Measurements from ENCODE around the gene RIMKLB. TPM values are rescaled to one million over a fixed set of nuclear protein-coding genes. Genes with fewer than 3 reads are reported as not detected.

RIMKLB gene
- total and polyA plus RNA-seq, 10 of the 15 experiments (the other 5 are each of a cell fraction or from before 2014, with no cell fraction given): 0.15 to 0.83 (median 0.46) TPM

- H3K27ac ChIP-seq (ENCODE audit: control insufficient read depth, insufficient read depth): no peak overlapping the region
- H3K4me2 ChIP-seq (ENCODE audit: control insufficient read depth, insufficient read depth): no peak overlapping the region
- DNase-seq (ENCODE audit: low read depth, low spot score): no peak
- no peak overlapping the region for H3K9ac ChIP-seq (ENCODE audit: control insufficient read depth, insufficient read depth, low read length)
- in situ Hi-C loops (cut with MboI): no loop called here
- H3K4me1 ChIP-seq (ENCODE audit: control insufficient read depth, insufficient read depth, low read length): no peaks in the 10 kb centered on the region
- BruUV-seq (replicated peaks): no TSS peak
- no peaks in the 10 kb centered on the region for H3K36me3 ChIP-seq (ENCODE audit: control insufficient read depth in 2 of 2, insufficient read depth in 2 of 2, low read length in 1 of 2)
- no peak for ATAC-seq
- RAD21 ChIA-PET (ENCODE audit: unreplicated experiment): interaction anchor here (0.6 to 1.2 kb wide), 3 partner anchors 20 to 132 kb away, joined by 3 to 5 read pairs (median 4); no protein-coding TSS in a partner anchor
- intact Hi-C loops (cut with micrococcal nuclease; ENCODE audit: unreplicated experiment): no loop called here
- no peaks in the 10 kb centered on the region for H3K27me3 ChIP-seq (replicated peaks in 1 of 2; ENCODE audit: control insufficient read depth in 2 of 2, insufficient read depth in 2 of 2, low read length in 1 of 2)
- peaks cover 1% of the 10 kb centered on the region; the same call in 1 of the 3 replicates for H3K9me3 ChIP-seq (replicated peaks; ENCODE audit: control insufficient read depth, insufficient read depth, low read length)
- no peaks in the 10 kb centered on the region for H3K79me2 ChIP-seq (ENCODE audit: control insufficient read depth, insufficient read depth, low read length)
- CTCF ChIA-PET: interaction anchor here (1.1 to 4.2 kb wide), 11 partner anchors 10 to 373 kb away, joined by 3 to 41 read pairs (median 6); no protein-coding TSS in a partner anchor
- H4K20me1 ChIP-seq (ENCODE audit: control insufficient read depth, insufficient read depth): no peaks in the 10 kb centered on the region
- POLR2A ChIA-PET: no interaction called here
- SMC1A ChIA-PET (ENCODE audit: uncharacterized antibody, unreplicated experiment): interaction anchor here (0.9 to 2.4 kb wide), 10 partner anchors 16 to 365 kb away, joined by 3 to 10 read pairs (median 4); no protein-coding TSS in a partner anchor
- no peak for FAIRE-seq
- WGBS (ENCODE audit: insufficient coverage, insufficient replicate concordance, low lambda C conversion rate, missing lambda C conversion rate): 39% methylated on average over 4 of the region's 4 CpGs
- H3K4me3 ChIP-seq: no peak overlapping the region
- H2AFZ ChIP-seq (ENCODE audit: control insufficient read depth, low read depth, low read length): no peak overlapping the region
- TF ChIP-seq WRNIP1 (IDR thresholded peaks at IDR 0.05; ENCODE audit: borderline replicate concordance, low read depth, low read length): no peak
- TF ChIP-seq RBBP5 (conservative IDR thresholded peaks at IDR 0.05): no peak
- TF ChIP-seq HSF1 (IDR thresholded peaks at IDR 0.05; ENCODE audit: low read depth, low read length): no peak
- no peak for TF ChIP-seq PAX5 (IDR thresholded peaks at IDR 0.05; ENCODE audit: borderline replicate concordance, low read depth, low read length)
- TF ChIP-seq ZNF217 (IDR thresholded peaks at IDR 0.05): no peak
- no peak for TF ChIP-seq HCFC1 (IDR thresholded peaks at IDR 0.05; ENCODE audit: low read length)
- no peak for TF ChIP-seq RUNX3 (IDR thresholded peaks at IDR 0.05; ENCODE audit: low read length)
- no peak for TF ChIP-seq KLF5 (IDR thresholded peaks at IDR 0.05; ENCODE audit: partially characterized antibody)
- TF ChIP-seq CBX5 (IDR thresholded peaks at IDR 0.05; ENCODE audit: low read depth): no peak
- TF ChIP-seq JUNB (IDR thresholded peaks at IDR 0.05): no peak
- no peak for TF ChIP-seq ZBTB40 (IDR thresholded peaks at IDR 0.05; ENCODE audit: borderline replicate concordance)
- no peak for TF ChIP-seq PAX8 (IDR thresholded peaks at IDR 0.05)
- no peak for TF ChIP-seq PML (IDR thresholded peaks at IDR 0.05; ENCODE audit: low read length)
- TF ChIP-seq PRDM15 (CRISPR knock-in tag; IDR thresholded peaks at IDR 0.05): no peak
- TF ChIP-seq MYB (IDR thresholded peaks at IDR 0.05; ENCODE audit: borderline replicate concordance, low read depth, low read length): no peak
These were observed 21.1 kb upstream of the RIMKLB start for GRCh38 chr12:8676651-8677050.
